Measurements from ENCODE around the gene ZNF140. TPM values are rescaled to one million over a fixed set of nuclear protein-coding genes. Genes with fewer than 3 reads are reported as not detected.

The ZNF140 gene
- total and polyA plus RNA-seq, 2 of the 13 experiments (the other 11 are each of a cell fraction or from before 2014, with no cell fraction given): 8.7 to 13.5 TPM

- TF ChIP-seq TOE1 (CRISPR knock-in tag; IDR thresholded peaks at IDR 0.05): peak; percentile 72; the same call in 1 of the 2 replicates
- no peak; the same call in 1 of the 2 replicates for TF ChIP-seq MTF1 (CRISPR knock-in tag; IDR thresholded peaks at IDR 0.05)
- TF ChIP-seq CREBL2 (CRISPR knock-in tag; IDR thresholded peaks at IDR 0.05; ENCODE audit: borderline replicate concordance): peak; percentile 93; the same call in 1 of the 2 replicates
- no peak for TF ChIP-seq ZBTB46 (CRISPR knock-in tag; IDR thresholded peaks at IDR 0.05; ENCODE audit: borderline replicate concordance)
- TF ChIP-seq ZNF484 (CRISPR knock-in tag; IDR thresholded peaks at IDR 0.05; ENCODE audit: borderline replicate concordance, low read depth): no peak
- TF ChIP-seq SRSF1 (optimal IDR thresholded peaks at IDR 0.05; ENCODE audit: low read depth, low read length): no peak
- peak; percentile 78; the same call in 1 of the 2 replicates for TF ChIP-seq ZSCAN22 (CRISPR knock-in tag; IDR thresholded peaks at IDR 0.05)
- peak; percentile 21; the same call in 1 of the 2 replicates for TF ChIP-seq ZBTB3 (CRISPR knock-in tag; IDR thresholded peaks at IDR 0.05; ENCODE audit: borderline replicate concordance, low read depth)
- TF ChIP-seq RNF219 (CRISPR knock-in tag; IDR thresholded peaks at IDR 0.05): no peak
- no peak for TF ChIP-seq NR2F6 (IDR thresholded peaks at IDR 0.05)
- peak; percentile 59; the same call in 1 of the 2 replicates for TF ChIP-seq NR2F6 (CRISPR knock-in tag; IDR thresholded peaks at IDR 0.05)
- TF ChIP-seq ZNF260 (CRISPR knock-in tag; IDR thresholded peaks at IDR 0.05; ENCODE audit: borderline replicate concordance, low read depth): no peak
- TF ChIP-seq PCBP1 (IDR thresholded peaks at IDR 0.05; ENCODE audit: borderline replicate concordance, low read depth, low read length): no peak
- TF ChIP-seq ZNF598 (CRISPR knock-in tag; IDR thresholded peaks at IDR 0.05; ENCODE audit: borderline replicate concordance): peak; percentile 21; the same call in 1 of the 2 replicates
- peak; percentile 71 for TF ChIP-seq CREB1 (IDR thresholded peaks at IDR 0.05)
- TF ChIP-seq CREB1 (CRISPR knock-in tag; IDR thresholded peaks at IDR 0.05): no peak
- no peak for TF ChIP-seq ZBTB21 (CRISPR knock-in tag; IDR thresholded peaks at IDR 0.05)
- TF ChIP-seq HDAC6 (IDR thresholded peaks at IDR 0.05; ENCODE audit: low read depth, low read length): no peak
- peak; percentile 80; the same call in 1 of the 2 replicates for TF ChIP-seq KLF6 (CRISPR knock-in tag; IDR thresholded peaks at IDR 0.05)
- no peak for TF ChIP-seq MAFF (IDR thresholded peaks at IDR 0.05; ENCODE audit: low read depth, low read length)
- peak; percentile 96 for TF ChIP-seq ZNF709 (CRISPR knock-in tag; IDR thresholded peaks at IDR 0.05)
- TF ChIP-seq ZBTB44 (CRISPR knock-in tag; IDR thresholded peaks at IDR 0.05): no peak
- TF ChIP-seq TRIM22 (IDR thresholded peaks at IDR 0.05): no peak
Measured at GRCh38 chr12:133037207-133038005, 43.3 kb upstream of the ZNF140 start, which contains the start of gene ZNF84 (continued).

All from HepG2 (cell line).